Lower lobe of right lung (tissue), 1 donor: ENCODE data around the gene ZNF442. TPM values are rescaled to one million over a fixed set of nuclear protein-coding genes. Genes with fewer than 3 reads are reported as not detected.

ENCODE experiments used
- total RNA-seq: library from RNA; stranded (reverse); fragmentation: NEBNext Ultra II Directional; extraction: Animal tissue kit (Norgen Biotek cat#: 25700); gene quantifications from one replicate; pipeline ENCODE4 v1.2.1, GENCODE V29; 2021
- donor health status: DM: no; HTN: yes; CAD: no; lungs with severe emphysema.

The ZNF442 gene
- total RNA-seq, 1 donor from 2014 or later = 2.5 TPM

Other genes with a start within 250 kb of the ZNF442 start
- gene ZNF20, start 225.3 kb downstream of the ZNF442 start, total RNA-seq = 6.6 TPM
- 8.4 TPM for gene ZNF625, start 208.9 kb downstream of the ZNF442 start, total RNA-seq
- gene ZNF136, start 202.6 kb downstream of the ZNF442 start, total RNA-seq = 14.9 TPM
- 12.8 TPM for gene ZNF44, start 70.8 kb downstream of the ZNF442 start, total RNA-seq
- gene ZNF563, start 32.0 kb downstream of the ZNF442 start, total RNA-seq = 2.3 TPM
- gene ZNF799, start 35.6 kb upstream of the ZNF442 start, total RNA-seq = 6.5 TPM
- 3.3 TPM for gene ZNF443, start 75.3 kb upstream of the ZNF442 start, total RNA-seq
- gene ZNF709, start 119.1 kb upstream of the ZNF442 start, total RNA-seq = 3.9 TPM
- gene ZNF564, start 185.8 kb upstream of the ZNF442 start, total RNA-seq = 15.4 TPM
- 10.3 TPM for gene ZNF490, start 245.1 kb upstream of the ZNF442 start, total RNA-seq
- gene ZNF791, start 245.2 kb upstream of the ZNF442 start, total RNA-seq = 27.2 TPM